NCI-H1105 treated with DMSO at 0.1 percent for 48 hours (cell line): ENCODE results near the gene SFRP2.

Experiments used
- DNase-seq: peaks from one replicate; lab custom pipeline; 2025; lab: John Stamatoyannopoulos, UW

SFRP2 gene, protein sequence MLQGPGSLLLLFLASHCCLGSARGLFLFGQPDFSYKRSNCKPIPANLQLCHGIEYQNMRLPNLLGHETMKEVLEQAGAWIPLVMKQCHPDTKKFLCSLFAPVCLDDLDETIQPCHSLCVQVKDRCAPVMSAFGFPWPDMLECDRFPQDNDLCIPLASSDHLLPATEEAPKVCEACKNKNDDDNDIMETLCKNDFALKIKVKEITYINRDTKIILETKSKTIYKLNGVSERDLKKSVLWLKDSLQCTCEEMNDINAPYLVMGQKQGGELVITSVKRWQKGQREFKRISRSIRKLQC

DNA sequence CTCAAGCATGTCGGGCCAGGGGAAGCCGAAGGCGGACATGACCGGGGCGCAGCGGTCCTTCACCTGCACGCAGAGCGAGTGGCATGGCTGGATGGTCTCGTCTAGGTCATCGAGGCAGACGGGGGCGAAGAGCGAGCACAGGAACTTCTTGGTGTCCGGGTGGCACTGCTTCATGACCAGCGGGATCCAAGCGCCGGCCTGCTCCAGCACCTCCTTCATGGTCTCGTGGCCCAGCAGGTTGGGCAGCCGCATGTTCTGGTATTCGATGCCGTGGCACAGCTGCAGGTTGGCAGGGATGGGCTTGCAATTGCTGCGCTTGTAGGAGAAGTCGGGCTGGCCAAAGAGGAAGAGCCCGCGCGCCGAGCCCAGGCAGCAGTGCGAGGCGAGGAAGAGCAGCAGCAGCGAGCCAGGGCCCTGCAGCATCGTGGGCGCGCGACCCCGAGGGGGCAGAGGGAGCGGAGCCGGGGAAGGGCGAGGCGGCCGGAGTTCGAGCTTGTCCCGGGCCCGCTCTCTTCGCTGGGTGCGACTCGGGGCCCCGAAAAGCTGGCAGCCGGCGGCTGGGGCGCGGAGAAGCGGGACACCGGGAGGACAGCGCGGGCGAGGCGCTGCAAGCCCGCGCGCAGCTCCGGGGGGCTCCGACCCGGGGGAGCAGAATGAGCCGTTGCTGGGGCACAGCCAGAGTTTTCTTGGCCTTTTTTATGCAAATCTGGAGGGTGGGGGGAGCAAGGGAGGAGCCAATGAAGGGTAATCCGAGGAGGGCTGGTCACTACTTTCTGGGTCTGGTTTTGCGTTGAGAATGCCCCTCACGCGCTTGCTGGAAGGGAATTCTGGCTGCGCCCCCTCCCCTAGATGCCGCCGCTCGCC lies at the start of gene SFRP2:
TSS of gene SFRP2 (minus strand) at position 671 of the 864 bp plus-strand sequence. CDS start at position 423, 248 bp downstream.
- no peak for DNase-seq

DNA sequence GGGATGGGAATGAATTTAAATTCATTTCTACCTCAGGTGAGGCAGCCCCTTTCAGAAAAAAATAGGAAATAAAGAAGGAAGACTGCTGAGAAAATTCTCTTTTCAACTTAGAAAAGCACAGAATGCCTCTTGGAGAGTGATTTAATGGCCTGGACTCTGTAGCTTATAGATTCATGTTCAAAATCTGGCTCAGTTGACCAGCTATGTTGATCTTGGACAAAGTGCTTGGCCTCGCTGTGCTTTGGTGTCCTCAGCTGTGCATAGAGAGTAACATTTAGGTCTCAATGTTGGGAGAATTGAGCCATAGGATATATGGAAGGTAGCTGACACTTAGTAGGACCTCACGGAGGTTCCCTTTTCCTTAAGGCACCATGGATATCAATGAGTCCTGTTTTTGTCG lies 49.7 kb upstream of the SFRP2 start:
- DNase-seq = no peak

DNA sequence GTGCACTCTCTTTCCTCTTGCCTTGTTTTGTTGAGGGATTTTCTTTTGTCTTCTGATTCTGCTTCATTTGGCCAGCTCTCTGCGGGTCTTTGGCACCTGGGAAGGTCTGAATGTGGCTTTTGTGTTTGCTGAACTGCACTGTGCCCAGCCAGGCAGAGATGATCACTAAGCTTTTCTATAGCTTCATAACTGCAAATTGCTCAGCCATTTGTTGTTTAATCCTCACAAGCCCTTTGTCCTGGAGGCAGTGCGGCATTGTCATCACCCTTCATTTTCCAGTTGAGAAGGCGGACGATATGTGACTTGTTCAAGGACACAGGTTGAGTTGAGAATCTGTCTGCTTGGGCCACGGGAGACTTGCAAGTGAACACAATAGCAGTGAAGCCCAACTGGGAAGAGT lies 46.0 kb upstream of the SFRP2 start:
- no peak for DNase-seq

DNA sequence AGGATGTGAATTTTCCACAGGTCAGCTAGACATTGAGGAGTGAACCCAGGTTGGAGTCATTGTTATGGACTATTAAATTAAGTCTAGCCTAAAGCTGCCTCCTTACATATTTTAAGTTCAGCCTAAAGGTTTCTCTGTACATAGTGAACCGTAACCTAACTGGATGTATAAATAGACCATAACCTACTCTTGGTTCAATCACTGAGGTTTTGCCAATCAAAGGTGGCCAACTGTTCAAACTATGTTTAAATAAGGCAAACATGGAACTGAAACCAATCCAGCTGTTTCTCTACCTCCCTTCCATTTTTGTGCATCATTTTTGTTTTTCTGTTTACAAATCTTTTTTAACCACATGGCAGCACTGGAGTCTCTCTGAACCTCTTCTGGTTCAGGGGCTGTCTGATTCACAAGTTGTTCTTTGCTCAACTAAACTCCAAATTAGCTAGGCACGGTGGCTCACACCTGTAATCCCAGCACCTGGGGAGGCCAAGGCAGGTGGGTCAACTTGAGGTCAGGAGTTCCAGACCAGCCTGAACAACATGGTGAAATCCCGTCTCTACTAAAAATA lies 43.9 kb upstream of the SFRP2 start:
- no peak for DNase-seq

DNA sequence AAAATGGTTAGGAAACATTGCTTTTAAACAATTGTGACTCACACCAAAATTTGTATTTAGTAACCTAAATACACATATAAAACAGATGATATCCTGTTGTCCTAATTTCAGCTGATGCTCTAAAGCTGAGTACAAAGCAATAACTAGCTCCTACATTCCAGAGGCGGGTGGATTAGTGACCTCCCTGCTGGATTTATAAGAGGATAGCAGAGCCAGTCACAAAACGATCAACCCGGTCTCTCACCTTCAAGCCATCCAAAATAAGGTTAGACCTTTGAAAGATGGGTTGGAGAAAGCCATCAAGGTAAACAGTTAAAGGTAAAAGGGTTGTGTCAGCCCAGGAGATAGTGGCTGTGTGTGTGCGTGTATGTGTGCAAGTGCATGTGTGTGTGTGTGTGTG lies 43.2 kb upstream of the SFRP2 start:
- DNase-seq = no peak

DNA sequence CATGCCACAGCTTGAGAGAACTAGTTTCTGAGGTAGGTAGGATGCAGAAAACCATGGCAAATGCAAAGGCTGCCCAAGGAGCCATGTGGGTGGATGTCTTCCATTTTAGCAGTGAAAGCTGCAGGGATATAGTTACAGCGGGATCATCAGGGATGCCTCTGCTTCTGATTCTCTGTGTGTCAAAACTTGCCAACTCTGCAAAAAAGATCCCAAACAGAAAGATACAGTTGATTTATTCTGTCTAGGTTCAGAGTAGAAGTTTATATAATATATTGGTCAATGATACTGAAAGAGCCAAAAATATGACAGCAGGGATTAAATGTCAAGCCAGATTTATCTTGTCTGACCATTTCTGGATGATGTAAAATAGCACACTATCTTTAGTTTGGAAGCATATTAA lies 42.4 kb upstream of the SFRP2 start:
- no peak for DNase-seq

DNA sequence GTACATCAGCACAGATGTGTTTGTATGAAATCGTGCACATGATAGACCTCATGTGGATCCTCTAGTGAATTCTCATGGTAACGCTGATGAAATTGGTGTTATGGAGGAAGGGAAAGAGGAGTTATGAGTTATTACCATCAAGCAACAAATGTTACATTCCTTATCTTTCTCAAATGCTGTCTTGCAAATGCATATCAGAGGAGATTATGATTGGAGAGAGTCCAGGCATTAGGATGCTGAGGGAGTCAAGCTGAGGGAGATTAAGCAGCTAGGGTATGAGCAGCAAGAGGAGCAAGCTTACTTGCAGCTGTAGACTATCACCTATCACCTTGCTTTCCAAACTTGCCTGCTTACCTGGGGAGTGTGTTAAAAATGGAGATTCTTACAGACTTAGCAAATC lies 36.8 kb upstream of the SFRP2 start:
- DNase-seq = no peak

DNA sequence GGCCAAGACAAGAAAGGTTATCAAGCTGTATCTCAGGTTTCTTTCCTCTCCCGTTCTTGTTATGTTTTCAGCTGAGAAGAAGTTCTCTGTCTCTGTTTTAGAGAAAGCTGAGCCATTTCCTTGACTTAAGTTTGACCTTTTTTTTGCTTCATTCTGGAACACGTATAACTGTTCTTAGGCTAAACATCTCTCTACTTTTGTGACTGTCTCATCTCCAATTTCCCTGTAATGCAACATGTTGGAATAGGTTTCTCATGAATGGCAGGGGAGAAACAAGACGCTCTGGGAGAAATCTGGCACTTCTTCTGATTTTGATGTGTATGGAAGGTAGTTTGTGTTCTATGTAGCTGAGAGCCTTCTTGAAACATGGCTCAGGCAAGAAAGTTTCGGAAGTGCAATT lies 36.2 kb upstream of the SFRP2 start:
- no peak for DNase-seq

DNA sequence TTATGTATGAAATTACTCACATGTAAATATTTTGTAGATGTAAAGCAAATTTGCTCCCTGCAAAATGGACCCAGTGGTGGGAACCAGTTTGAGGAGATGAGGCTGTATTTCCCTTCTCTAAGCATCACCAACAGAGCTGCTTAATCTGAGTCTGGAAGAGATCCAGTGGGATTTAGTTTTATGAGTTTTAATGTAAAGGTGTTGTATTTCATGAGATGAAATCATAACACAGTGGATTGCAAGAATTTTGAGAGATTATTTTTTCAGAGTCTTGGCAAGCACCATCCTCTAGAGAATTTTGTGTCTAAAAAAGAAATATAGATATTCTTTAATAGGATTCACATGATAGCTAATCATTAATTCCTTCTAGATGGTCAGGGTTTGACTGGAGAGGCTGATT lies 35.6 kb upstream of the SFRP2 start:
- DNase-seq = no peak

DNA sequence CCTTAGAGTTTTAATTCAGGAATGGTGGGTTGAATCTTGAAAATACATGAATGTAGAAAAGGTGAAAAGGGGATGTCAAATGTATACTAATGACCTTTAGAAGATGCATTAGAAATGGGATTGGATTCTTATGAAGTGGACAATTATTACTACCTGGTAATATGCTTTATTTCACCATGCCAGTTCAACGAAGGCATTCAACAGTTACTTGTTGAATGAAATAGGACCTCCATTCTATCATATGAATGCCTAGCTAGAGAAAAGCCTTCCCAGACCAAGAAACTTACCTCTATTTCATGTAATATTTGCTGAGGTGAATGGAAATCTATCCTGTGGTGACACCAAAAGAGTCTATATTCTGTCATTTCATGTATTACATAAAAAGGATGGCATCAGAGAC lies 34.6 kb upstream of the SFRP2 start:
- DNase-seq = no peak

DNA sequence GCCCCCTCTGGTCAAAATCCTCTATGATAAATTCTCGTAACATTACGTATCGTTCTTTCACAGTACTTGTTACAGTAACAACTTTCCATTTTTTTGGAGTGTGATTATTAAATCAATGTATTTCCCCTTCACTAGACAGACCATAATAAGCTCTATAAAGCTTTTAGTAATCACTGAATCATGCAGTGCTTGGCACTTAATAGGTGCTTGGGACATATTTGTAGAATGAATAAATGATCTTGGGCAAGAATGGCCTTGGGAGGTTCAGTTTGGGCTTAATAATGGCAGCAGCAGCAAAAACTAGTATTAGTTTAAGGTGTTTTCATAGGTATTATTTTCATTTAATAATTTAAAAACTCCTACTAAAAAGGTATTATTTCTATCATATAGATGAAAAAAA lies 33.4 kb upstream of the SFRP2 start:
- no peak for DNase-seq

DNA sequence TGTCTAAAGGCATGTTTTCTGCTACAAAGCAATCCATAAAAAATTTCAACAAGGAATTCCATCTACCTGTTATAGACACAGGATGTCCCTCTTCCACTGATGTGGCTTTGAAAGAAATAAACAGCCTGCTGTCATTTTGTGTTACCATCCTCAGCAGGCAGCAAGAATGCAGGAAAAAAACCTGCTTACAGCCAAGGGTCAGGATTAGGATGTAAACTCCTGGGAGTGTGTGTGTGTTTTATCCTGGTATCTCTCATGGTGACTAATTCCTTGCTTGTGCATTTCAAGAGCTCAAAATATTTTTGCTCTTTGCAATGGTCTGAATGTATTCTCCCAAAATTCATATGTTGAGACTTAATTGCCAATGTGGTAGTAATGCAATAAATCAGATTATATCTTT lies 28.6 kb upstream of the SFRP2 start:
- no peak for DNase-seq

DNA sequence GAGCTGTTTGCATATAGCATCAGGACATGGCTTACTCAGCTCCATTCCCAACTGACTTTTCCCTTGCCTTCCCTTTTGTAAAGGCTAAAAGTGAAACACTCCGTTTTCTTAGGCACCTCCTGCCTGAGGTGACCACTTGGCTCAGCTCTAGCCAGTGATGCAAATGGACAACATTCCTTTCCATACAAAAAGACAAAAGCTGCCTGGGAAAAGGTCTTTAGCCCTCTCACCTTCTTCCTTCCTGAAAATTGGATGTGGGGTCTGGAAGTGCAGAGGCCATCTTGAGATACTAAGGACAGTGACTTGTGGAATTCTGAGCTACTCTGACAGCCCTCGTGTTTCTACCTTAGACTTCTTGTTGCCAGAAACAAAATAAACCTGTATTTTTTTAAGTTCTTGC lies 27.7 kb upstream of the SFRP2 start:
- no peak for DNase-seq

DNA sequence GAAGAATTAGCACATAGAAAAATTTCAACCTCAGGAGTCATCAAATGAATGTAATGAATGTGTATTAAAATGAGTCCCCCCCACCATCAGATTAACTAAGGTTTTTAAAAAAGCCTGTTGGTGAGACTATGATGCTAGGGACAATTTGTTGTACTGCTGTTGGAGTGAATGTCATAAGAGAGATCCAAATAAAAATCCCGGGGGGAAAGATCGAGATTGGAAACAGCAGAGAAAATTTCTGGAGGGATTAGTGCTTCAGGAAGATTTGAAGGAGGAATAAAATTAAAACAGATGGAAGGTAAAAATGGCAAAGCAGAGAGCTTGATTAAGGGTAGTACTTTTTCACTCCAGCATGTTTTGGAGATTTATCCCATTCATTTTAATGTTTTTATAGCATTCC lies 25.9 kb upstream of the SFRP2 start:
- DNase-seq = no peak

DNA sequence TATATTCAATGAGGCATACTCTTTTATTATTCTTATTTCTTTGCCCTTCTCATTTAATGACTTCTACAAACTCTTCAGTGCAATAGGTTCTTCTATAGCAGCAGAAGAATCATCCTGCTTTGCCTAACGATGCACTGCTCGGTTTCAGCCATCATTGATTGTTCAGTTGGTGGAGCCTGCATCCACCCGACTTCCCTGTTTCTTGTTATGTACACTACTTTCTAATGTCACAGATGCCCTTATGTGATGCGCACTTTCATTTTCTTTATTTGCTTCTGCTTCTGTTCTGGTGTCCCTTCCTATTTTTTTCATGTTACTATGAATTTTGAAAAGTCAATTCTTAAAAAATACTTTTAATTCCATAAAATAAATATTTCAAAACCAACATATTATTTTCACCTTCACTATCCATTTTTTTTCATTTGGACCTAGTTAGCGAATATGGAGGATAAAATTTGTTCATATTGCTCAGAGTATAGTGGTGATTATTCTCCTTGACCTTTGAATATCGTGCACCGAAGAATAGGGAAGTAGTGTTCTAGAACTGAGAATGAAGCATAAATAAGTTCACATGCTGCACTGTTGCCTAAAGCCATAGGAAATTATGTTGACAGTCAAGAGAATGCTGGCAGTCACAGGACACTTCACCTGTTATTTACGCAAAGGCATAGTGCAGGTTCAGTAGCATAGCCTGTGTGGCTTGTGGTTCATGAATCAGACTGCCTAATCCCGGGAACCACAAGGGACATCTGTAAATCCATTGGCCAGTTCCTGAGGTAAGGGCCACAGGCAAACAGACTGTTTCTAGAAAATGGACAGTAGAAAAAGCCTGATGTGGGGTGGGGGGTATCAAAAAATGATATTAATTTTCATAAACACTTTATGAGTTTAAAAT lies 21.3 kb upstream of the SFRP2 start:
- no peak for DNase-seq

DNA sequence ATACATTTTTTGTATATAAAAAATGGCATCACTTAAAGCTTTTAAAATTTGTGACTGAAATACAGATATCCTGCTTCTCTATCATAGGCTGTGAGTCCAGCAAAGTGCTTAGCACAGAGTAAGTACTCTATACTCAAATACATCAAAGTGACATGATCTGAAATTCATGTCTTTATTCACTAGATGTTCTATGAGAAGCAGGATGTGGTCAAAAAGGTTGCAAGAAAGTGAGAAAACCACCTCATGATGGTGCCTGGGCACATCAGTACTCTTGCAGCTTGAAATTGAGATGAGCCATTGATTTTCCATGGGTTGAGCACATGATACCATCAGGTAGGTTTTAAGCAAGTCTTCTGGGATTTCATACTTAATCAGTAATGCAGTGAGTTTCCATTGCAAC lies 20.4 kb upstream of the SFRP2 start:
- no peak for DNase-seq

DNA sequence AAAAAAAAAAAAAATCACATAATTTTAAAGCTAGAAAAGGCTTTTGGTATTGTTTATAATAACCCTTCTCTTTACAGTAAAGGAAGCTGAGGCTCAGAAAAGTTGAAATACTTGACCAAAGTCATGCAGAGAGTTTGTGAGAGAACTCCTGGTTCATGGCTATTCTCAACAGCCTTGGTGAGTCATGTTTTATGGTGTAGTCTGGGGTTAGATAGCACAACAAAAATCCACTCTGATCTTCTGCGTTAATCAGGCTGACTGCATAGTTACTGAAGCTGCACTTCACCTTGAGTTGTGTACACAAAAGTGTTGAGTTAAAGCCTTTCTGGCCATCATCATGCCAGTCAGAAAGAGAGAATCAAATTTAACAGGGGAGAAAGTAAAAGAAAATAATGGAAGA lies 19.3 kb upstream of the SFRP2 start:
- no peak for DNase-seq

DNA sequence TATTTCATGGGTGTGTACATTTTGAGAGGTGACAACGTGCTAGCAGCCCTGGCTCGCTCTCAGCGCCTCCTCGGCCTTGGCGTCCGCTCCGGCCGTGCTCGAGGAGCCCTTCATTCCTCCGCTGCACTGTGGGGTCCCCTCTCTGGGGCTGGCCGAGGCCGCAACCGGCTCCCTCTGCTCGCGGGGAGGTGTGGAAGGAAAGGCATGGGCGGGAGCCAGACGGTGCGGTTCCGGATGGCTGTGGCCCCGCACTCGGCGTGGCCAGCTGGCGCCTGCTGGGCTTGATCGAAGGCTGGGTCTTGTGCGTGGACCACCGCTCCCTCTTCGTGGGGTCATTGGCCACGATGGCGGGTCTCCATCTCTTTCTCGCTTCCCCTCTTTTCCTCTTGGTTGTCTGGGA lies 17.2 kb upstream of the SFRP2 start:
- DNase-seq = no peak

DNA sequence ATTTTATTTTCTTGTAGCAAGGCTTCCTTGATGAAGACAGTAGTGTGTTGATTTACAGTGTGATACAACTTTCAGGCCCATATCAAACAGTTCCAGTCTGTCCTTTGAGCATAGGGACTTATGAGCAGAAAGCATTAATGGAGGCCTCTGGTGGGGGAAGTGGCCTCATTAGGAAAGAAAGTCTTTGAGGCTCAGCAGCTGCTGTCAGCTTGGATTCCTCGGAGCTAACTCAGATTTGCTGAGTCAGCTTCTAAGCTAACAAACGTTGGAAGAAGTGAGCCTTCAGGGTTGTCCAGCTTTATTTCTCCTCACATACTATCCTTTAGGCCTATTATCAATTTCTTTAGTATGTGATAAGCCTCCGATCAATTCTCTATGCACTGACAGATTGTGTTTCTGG lies 15.8 kb upstream of the SFRP2 start:
- no peak for DNase-seq

DNA sequence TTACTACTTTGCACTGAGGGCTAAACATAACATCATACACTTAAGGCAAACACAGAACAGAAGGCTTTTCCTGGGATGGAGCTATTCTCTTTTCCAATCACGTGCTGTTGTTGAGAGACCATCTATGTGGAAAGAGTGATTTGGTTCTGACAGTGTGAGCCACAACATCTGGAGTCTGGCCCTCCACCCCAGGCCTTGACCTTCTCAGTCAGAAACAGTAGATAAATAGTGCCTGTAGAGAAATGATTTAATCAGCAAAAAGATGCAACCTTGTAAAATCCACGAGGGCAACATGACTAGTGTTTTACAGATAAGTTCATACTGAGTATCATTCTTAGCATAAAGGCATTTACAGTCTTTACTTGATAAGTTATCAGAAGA lies 10.8 kb upstream of the SFRP2 start:
- DNase-seq = no peak

DNA sequence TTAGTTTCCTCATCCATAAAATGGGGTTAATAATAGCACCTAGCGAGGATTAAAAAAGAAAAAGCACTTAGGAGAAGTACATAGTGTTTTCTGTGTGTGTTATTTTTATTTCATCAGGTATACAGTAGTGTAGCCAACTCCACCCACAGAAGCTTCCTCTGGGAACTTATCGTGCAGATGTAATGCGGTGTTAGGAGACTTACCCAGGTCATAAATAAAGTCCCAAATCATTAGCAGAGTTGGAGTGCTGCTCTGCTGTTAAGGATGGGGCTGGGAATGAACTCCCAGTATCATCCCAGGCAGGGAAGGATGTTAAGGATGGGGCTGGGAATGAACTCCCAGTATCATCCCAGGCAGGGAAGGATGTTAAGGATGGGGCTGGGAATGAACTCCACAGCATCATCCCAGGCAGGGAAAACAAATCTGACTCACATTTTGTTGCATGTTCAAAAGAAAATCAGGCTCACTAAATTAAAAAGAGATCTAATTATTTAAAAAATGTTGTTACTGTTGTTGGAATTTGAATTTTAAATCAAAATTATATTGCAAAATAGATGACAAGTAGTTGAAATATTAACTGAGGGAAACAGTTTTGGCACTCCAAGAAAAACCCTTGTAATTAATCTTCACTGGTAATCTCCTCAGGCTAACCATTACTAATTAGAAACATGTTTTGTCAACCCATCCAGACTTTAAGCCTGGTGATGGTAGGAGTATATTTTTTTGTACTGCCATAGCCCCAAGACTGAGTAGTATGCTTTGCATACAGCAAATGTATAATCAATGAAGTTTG lies 10.2 kb upstream of the SFRP2 start:
- no peak for DNase-seq

DNA sequence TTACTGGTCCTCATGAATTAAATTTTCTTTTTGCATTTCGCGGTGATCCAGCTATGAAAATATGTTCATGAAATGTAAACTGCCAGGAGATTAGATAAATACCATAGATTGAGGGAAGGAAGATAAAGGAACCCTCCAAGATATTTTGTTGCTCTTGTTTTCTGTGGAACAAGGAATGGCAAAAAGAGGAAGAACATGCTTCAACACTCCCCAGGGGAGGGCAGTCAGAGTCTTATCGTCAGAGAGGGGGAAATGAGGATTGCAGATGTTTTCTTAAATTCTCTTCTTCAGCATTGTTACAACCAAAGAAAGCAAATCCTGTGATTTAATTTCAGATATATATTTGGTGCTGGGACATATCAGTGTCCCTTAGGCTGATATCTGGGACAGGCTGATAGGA lies 9.5 kb upstream of the SFRP2 start:
- DNase-seq = no peak
